Adipose tissue (tissue), 3 donors: ENCODE measurements around the gene LECT2. TPM values are rescaled to one million over a fixed set of nuclear protein-coding genes. Genes with fewer than 3 reads are reported as not detected.

Experiments
- H3K27ac ChIP-seq: one replicate; pipeline ENCODE4 v1.5.1; 2013; ENCODE audit warnings: low read depth, low read length
- WGBS, 3 donors: extraction: QIAGEN DNeasy Blood & Tissue Kit; methylation state at CpG; one replicate each; pipeline ENCODE4 v1.1.7; 2013; 5-methylcytosine and 5-hydroxymethylcytosine counted together
- polyA plus RNA-seq, 3 donors: library from polyadenylated mRNA; stranded (reverse); fragments of 200-250 nt; gene quantifications; one replicate each; pipeline ENCODE4 v1.2.3, GENCODE V29; 2013
- donor health status: healthy with polysubstance abuse.
- donor health status: Bipolar disorder and iron deficiency.
- donor health status: healthy.

The LECT2 gene
- polyA plus RNA-seq, 3 donors = not detected

DNA sequence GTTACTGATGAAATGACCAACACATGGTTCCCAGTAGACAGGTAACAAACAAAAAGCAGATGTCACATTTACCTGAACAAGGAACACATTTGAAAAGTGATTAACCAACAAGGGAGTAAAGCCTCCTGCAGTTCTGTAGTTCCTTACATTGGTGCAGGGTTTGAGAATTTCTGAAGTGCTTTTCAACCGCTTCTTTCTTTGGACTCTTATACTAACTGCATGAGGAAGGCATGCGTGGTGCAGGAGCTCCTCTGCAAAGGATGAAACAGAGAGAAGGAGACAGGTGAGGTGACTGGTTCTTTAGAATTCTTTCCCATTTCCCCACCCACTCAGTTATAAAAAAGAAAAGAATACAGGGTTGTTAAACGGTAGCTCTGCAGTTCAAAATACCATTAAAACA is 54.5 kb downstream of the LECT2 start:
- H3K27ac ChIP-seq = no peak overlapping the region
- WGBS, 3 donors = 64 to 71% (median 66%) methylated on average over 3 of the region's 3 CpGs

DNA sequence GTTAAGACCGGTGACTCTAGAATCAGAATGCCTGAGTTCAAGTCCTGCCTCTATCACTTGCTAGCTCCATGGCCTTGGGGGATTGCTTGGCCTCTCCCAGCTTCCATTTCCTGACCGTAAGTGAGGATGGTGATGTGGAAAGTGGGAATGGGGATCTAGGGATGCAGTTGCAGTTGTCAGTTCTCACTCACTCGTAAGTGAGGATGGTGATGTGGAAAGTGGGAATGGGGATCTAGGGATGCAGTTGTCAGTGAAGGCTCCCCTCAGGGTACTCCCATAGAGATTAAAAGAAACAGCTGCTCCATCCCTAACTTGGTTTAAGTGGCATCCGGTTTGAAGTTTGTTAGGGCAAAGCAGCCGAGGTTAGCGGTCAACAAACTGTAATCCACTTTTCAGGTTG is 56.1 kb downstream of the LECT2 start:
- WGBS, 3 donors = 78 to 85% (median 81%) methylated on average over 6 of the region's 6 CpGs
- no peak overlapping the region for H3K27ac ChIP-seq

Other genes with a start within 250 kb of the LECT2 start
- under 1 TPM in 2 of 3 donors, not detected in 1; 0.03 to 0.83 TPM for gene SLC25A48, start 120.3 kb downstream of the LECT2 start, polyA plus RNA-seq
- gene IL9, start 59.1 kb downstream of the LECT2 start, polyA plus RNA-seq = not detected
- 100 to 1,000 TPM in 1 of 3 donors, 10 to 100 TPM in 2; 10.9 to 103 (median 62.2) TPM for gene TGFBI, start 74.0 kb upstream of the LECT2 start, polyA plus RNA-seq
- 10 to 100 TPM in 1 of 3 donors, 1 to 10 TPM in 2; 4.9 to 18.6 (median 9.9) TPM for gene SMAD5, start 177.9 kb upstream of the LECT2 start, polyA plus RNA-seq
- under 1 TPM in 1 of 3 donors, not detected in 2; 0.35 TPM for gene SMIM32, start 238.2 kb upstream of the LECT2 start, polyA plus RNA-seq